Keratinocyte (primary cell): ENCODE data around the gene PARVA. TPM values are rescaled to one million over a fixed set of nuclear protein-coding genes. Genes with fewer than 3 reads are reported as not detected.

Source experiments
- DNase-seq: peaks from one replicate; pipeline ENCODE4 v3.0.0-alpha.2; 2011; ENCODE audit warnings: low read depth, missing footprints, low spot score
- FAIRE-seq: peaks from 2 replicates; lab custom pipeline; 2011; peaks lifted over from hg19 to GRCh38; lab: Jason Lieb, UNC
- H2AFZ ChIP-seq: 2 replicates; pipeline ENCODE4 v1.6.0; 2012; ENCODE audit warnings: low read length, control low read depth, inconsistent platforms; ENCODE audit not compliant: control insufficient read depth
- H3K27ac ChIP-seq: 2 replicates; pipeline ENCODE4 v1.5.1; 2011; ENCODE audit warnings: low read length; ENCODE audit not compliant: control insufficient read depth, insufficient read depth
- H3K27me3 ChIP-seq: 3 replicates; pipeline ENCODE4 v1.6.0; 2011; ENCODE audit warnings: low read length; ENCODE audit not compliant: control insufficient read depth, insufficient read depth; ENCODE audit errors: extremely low read depth
- H3K36me3 ChIP-seq, 2 experiments: 2 replicates in 1 of 2; 3 replicates in 1 of 2; pipeline ENCODE4 v1.5.1; 2011; ENCODE audit warnings: low read length in 2 of 2, mild to moderate bottlenecking in 1 of 2; ENCODE audit not compliant: control insufficient read depth in 2 of 2, insufficient read depth in 2 of 2; ENCODE audit errors: extremely low read depth in 1 of 2
- H3K4me1 ChIP-seq: 3 replicates; pipeline ENCODE4 v1.5.1; 2011; ENCODE audit warnings: low read length; ENCODE audit not compliant: control insufficient read depth, insufficient read depth; ENCODE audit errors: extremely low read depth
- H3K4me2 ChIP-seq: 3 replicates; pipeline ENCODE4 v1.6.0; 2011; ENCODE audit warnings: low read depth, low read length; ENCODE audit not compliant: control insufficient read depth, insufficient read depth; ENCODE audit errors: extremely low read depth
- H3K4me3 ChIP-seq, 3 experiments: fragments of 200-600 bp in 1 of 3; sonication (generic) in 1 of 3; 2 replicates in 2 of 3; 3 replicates in 1 of 3; pipeline ENCODE4 v1.5.1; 2011 to 2016; ENCODE audit warnings: low read length in 3 of 3, mild to moderate bottlenecking in 3 of 3, control low read depth in 2 of 3, inconsistent platforms in 1 of 3, low read depth in 1 of 3, mixed read lengths in 1 of 3, mixed run types in 1 of 3, moderate library complexity in 1 of 3; ENCODE audit not compliant: control insufficient read depth in 2 of 3, insufficient read depth in 2 of 3; ENCODE audit errors: extremely low read depth in 1 of 3
- H3K79me2 ChIP-seq: 2 replicates; pipeline ENCODE4 v1.6.0; 2012; ENCODE audit warnings: low read length; ENCODE audit not compliant: control insufficient read depth, insufficient read depth
- H3K9ac ChIP-seq: 3 replicates; pipeline ENCODE4 v1.6.0; 2011; ENCODE audit warnings: low read length; ENCODE audit not compliant: control insufficient read depth, insufficient read depth; ENCODE audit errors: extremely low read depth
- H3K9me1 ChIP-seq: 3 replicates; pipeline ENCODE4 v1.6.0; 2011; ENCODE audit warnings: low read length; ENCODE audit not compliant: control insufficient read depth, insufficient read depth; ENCODE audit errors: extremely low read depth
- H3K9me3 ChIP-seq: 2 replicates; pipeline ENCODE4 v1.5.1; 2012; ENCODE audit warnings: low read depth, low read length; ENCODE audit not compliant: control insufficient read depth
- H4K20me1 ChIP-seq: 3 replicates; pipeline ENCODE4 v1.6.0; 2011; ENCODE audit warnings: low read length; ENCODE audit not compliant: control insufficient read depth, insufficient read depth; ENCODE audit errors: extremely low read depth
- EZH2 ChIP-seq: IDR thresholded peaks from one replicate; pipeline ENCODE4 v1.6.1; 2012; ENCODE audit warnings: inconsistent platforms, mild to moderate bottlenecking, low read length, moderate library complexity
- dilution Hi-C: fragments of 300-500 bp; cut with MboI; formaldehyde crosslinking; loops from one replicate; pipeline ENCODE4 v1.7.0; 2020; ENCODE audit warnings: low sequenced_read_pairs; ENCODE audit not compliant: extremely low pct_ligation_motif_present
- polyA plus RNA-seq, 5 experiments: library from polyadenylated mRNA; depleted of rRNA in 3 of 5; stranded (reverse) in 3 of 5; stranded (forward) in 1 of 5; unstranded in 1 of 5; fragments of >200 nt; gene quantifications; 1 replicate in 1 of 5; 2 replicates in 3 of 5; 3 replicates in 1 of 5; pipeline versions ENCODE4 v1.2.1 to v1.2.3, GENCODE V29; 2011 to 2012; ENCODE audit warnings: missing spikeins in 2 of 5, low read depth in 1 of 5, low replicate concordance in 1 of 5
- TF ChIP-seq, protein P1 (sequence below), 3 experiments: IDR thresholded peaks in 1 of 3; conservative IDR thresholded peaks in 1 of 3; optimal IDR thresholded peaks in 1 of 3; 2 replicates in 2 of 3; 3 replicates in 1 of 3; pipeline versions ENCODE3 to v1.5.1; 2011; ENCODE audit warnings: low read length in 3 of 3, mild to moderate bottlenecking in 3 of 3, moderate library complexity in 2 of 3, control low read depth in 1 of 3, inconsistent platforms in 1 of 3; ENCODE audit not compliant: insufficient read depth in 2 of 3; ENCODE audit errors: extremely low read depth in 1 of 3

The PARVA gene
- polyA plus RNA-seq, 1 donor (not counting 4 experiments of a cell fraction or from before 2014, with no cell fraction given) = 28.9 TPM

DNA sequence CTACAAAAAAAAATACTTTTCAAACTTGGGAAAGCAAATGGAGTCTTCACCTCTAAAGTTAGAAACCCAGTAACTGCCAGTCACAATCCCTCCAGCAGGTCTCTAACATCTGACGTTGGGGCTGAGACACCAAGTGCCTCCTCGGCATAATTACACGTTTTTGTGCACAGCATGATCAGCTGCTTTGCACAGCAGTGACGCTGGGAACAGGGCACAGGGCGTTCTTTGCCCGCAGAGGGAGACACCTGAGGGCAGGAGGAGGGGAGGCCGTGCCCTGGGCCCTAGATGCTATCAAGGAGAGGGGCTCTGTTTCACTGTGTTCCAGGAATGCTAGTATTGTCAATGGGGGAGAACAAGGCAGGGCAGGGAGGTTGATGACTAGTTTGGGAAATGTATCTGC, 120.1 kb downstream of the PARVA start:
- peaks cover 9 to 11% of the 10 kb centered on the region in 2 experiments for H3K36me3 ChIP-seq
- H3K4me2 ChIP-seq = no peak overlapping the region
- dilution Hi-C loops = no loop called here
- no peaks in the 10 kb centered on the region for H3K4me1 ChIP-seq
- no peaks in the 10 kb centered on the region for H3K9me3 ChIP-seq
- DNase-seq (no peak), FAIRE-seq (no peak)
- no peak overlapping the region for H3K4me3 ChIP-seq
- no peaks in the 10 kb centered on the region for H3K27me3 ChIP-seq
- H3K9me1 ChIP-seq = no peaks in the 10 kb centered on the region
- no peaks in the 10 kb centered on the region for H3K79me2 ChIP-seq
- H2AFZ ChIP-seq = no peak overlapping the region
- no peak overlapping the region for H3K9ac ChIP-seq
- no peak overlapping the region for H3K27ac ChIP-seq
- TF ChIP-seq, protein P1, sequence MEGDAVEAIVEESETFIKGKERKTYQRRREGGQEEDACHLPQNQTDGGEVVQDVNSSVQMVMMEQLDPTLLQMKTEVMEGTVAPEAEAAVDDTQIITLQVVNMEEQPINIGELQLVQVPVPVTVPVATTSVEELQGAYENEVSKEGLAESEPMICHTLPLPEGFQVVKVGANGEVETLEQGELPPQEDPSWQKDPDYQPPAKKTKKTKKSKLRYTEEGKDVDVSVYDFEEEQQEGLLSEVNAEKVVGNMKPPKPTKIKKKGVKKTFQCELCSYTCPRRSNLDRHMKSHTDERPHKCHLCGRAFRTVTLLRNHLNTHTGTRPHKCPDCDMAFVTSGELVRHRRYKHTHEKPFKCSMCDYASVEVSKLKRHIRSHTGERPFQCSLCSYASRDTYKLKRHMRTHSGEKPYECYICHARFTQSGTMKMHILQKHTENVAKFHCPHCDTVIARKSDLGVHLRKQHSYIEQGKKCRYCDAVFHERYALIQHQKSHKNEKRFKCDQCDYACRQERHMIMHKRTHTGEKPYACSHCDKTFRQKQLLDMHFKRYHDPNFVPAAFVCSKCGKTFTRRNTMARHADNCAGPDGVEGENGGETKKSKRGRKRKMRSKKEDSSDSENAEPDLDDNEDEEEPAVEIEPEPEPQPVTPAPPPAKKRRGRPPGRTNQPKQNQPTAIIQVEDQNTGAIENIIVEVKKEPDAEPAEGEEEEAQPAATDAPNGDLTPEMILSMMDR (optimal IDR thresholded peaks at IDR 0.05 in 1 of 3, IDR thresholded peaks at IDR 0.05 in 1 of 3, conservative IDR thresholded peaks at IDR 0.05 in 1 of 3; ENCODE audit: extremely low read depth in 1 of 3, insufficient read depth in 2 of 3, low read length in 3 of 3) = no peak
- no peaks in the 10 kb centered on the region for H4K20me1 ChIP-seq

DNA sequence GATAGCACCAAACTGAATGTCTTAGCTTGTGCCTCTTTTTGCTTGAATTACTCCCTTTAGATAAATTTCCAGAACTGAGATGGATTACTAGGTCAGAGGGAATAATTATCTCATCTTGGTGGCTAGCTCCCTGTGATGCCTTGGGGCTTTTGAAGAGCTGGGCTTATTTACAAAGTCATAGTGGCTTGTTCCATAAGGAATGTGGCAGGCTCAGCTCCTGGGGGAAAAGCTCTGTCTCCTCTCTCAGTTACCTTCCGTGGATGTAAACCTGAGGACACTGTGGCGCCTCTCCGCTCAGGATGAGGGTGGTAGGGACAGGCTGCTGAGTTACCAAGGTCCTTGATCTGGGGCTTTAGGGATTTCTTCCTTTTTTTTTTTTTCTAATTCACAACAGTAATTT, 121.7 kb downstream of the PARVA start:
- Histone ChIP-seq H3K9me1 (no peaks in the 10 kb centered on the region), H4K20me1 (no peaks in the 10 kb centered on the region), H3K9ac (no peak overlapping the region), H2AFZ (no peak overlapping the region), H3K4me2 (no peak overlapping the region), H3K9me3 (no peaks in the 10 kb centered on the region), H3K27me3 (no peaks in the 10 kb centered on the region), H3K4me1 (no peaks in the 10 kb centered on the region), H3K27ac (no peak overlapping the region), H3K4me3 (no peak overlapping the region), H3K36me3 (peaks cover 12 to 16% of the 10 kb centered on the region in 2 experiments), H3K79me2 (no peaks in the 10 kb centered on the region)
- DNase-seq (no peak), FAIRE-seq (no peak)
- dilution Hi-C loops = no loop called here
- TF ChIP-seq EZH2 = no peak
- TF ChIP-seq, protein P1 (optimal IDR thresholded peaks at IDR 0.05 in 1 of 3, IDR thresholded peaks at IDR 0.05 in 1 of 3, conservative IDR thresholded peaks at IDR 0.05 in 1 of 3; ENCODE audit: extremely low read depth in 1 of 3, insufficient read depth in 2 of 3, low read length in 3 of 3) = no peak
